BE2C (cell line): ENCODE results near the gene XRN2.

Experiments used
- DNase-seq: peaks from one replicate; pipeline ENCODE4 v3.0.0-alpha.2; 2020
- H3K27me3 ChIP-seq: fragments of 250-450 bp; sonication (Bioruptor Pico); 2 replicates; pipeline ENCODE4 v1.5.1; 2020; ENCODE audit warnings: mild to moderate bottlenecking
- H3K36me3 ChIP-seq: fragments of 250-450 bp; sonication (Bioruptor Pico); 2 replicates; pipeline ENCODE4 v1.5.1; 2020; ENCODE audit warnings: mild to moderate bottlenecking
- H3K4me1 ChIP-seq: fragments of 250-450 bp; sonication (Bioruptor Pico); 2 replicates; pipeline ENCODE4 v1.5.1; 2020
- H3K4me3 ChIP-seq: 2 replicates; pipeline ENCODE4 v1.5.1; 2011; ENCODE audit warnings: low read depth, low read length
- H3K9me3 ChIP-seq: fragments of 250-450 bp; sonication (Bioruptor Pico); 2 replicates; pipeline ENCODE4 v1.5.1; 2020
- TF ChIP-seq, protein P1 (sequence below): IDR thresholded peaks from 2 replicates; pipeline ENCODE4 v1.5.1; 2012; ENCODE audit warnings: mild to moderate bottlenecking, low read depth, low read length

Gene XRN2

DNA sequence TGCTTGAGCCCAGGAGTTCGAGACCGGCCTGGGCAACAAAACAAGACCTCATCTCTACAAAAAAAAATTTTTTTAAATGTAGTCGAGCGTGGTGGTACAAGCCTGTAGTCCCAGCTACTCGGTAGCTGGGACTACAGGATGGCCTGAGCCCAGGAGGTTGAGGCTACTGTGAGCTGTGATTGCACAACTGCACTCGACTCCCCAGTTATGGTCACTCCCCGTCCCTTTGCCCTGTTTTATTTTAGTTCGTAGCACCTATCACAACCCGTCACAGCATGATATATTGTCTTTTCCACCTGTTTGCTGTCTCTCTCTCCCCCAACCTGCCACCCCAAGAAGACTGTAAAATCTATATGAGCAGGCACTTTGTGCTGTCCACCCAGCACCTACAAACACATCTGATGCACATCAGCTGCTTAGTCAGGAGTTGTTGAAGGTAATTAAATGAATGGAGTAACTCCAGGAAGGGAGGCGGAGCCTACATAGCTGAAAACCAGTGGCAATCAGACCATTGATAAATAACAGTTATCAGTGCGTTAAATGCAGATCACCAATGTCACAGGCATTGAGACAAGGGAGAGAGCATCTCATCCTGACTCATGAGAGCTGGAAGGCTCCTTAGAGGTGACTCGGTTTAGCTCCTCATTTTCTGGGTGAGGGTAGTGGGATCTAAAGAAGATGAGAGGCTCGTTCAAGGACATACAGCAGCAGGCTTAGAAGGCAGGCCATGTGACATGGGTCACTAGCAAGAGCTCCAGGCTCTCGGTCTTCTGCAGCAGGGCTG lies 14.4 kb upstream of the XRN2 start:
- Histone ChIP-seq H3K36me3 (no peaks in the 10 kb centered on the region), H3K27me3 (no peaks in the 10 kb centered on the region), H3K4me3 (no peak overlapping the region), H3K4me1 (no peaks in the 10 kb centered on the region), H3K9me3 (no peaks in the 10 kb centered on the region)
- no peak for DNase-seq
- TF ChIP-seq, protein P1, sequence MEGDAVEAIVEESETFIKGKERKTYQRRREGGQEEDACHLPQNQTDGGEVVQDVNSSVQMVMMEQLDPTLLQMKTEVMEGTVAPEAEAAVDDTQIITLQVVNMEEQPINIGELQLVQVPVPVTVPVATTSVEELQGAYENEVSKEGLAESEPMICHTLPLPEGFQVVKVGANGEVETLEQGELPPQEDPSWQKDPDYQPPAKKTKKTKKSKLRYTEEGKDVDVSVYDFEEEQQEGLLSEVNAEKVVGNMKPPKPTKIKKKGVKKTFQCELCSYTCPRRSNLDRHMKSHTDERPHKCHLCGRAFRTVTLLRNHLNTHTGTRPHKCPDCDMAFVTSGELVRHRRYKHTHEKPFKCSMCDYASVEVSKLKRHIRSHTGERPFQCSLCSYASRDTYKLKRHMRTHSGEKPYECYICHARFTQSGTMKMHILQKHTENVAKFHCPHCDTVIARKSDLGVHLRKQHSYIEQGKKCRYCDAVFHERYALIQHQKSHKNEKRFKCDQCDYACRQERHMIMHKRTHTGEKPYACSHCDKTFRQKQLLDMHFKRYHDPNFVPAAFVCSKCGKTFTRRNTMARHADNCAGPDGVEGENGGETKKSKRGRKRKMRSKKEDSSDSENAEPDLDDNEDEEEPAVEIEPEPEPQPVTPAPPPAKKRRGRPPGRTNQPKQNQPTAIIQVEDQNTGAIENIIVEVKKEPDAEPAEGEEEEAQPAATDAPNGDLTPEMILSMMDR: no peak

DNA sequence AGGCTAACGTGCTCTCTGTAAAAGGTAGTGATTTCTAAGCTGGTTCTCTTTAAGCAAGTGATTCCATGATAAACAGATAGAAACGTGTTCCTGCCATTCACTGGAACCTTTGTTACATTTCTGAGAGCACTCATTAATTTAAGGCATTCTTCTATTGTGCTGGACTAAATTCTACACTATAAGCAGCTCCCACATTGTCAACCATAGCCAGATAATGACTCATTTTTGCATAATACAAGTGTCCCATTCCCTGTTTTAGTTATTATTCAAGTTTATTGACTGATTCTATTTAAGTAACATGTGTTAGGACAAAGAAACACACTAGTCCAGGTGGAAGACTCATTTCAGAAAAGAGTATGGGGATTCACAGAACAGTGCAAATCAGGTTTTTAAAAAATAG lies 13.5 kb upstream of the XRN2 start:
- TF ChIP-seq, protein P1: no peak
- Histone ChIP-seq H3K4me3 (no peak overlapping the region), H3K4me1 (no peaks in the 10 kb centered on the region), H3K27me3 (no peaks in the 10 kb centered on the region), H3K36me3 (no peaks in the 10 kb centered on the region), H3K9me3 (no peaks in the 10 kb centered on the region)
- no peak for DNase-seq

DNA sequence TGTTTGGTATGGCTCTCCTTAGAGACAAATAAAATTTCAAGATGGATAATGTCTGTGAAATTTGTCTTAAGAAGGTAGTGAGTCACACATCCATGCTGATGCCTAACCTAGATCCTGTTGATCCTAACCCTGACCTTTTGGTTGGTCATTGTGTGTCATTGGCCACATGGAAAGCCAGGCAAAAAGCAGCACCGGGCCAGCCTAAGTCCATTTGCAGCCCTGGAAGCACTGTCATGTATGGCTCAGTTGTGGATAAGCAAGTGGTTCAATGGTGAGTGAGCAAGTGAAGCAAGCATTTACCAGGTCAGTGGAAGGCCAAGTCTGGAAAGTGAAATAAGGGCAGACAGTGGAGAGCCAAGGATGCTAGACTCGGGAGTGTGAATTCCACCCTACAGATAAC lies 12.1 kb upstream of the XRN2 start:
- Histone ChIP-seq H3K36me3 (no peaks in the 10 kb centered on the region), H3K4me1 (no peaks in the 10 kb centered on the region), H3K27me3 (peaks cover 2% of the 10 kb centered on the region; the same call in 1 of the 2 replicates), H3K9me3 (no peaks in the 10 kb centered on the region; the same call in 1 of the 2 replicates), H3K4me3 (no peak overlapping the region)
- DNase-seq: no peak
- TF ChIP-seq, protein P1: no peak

DNA sequence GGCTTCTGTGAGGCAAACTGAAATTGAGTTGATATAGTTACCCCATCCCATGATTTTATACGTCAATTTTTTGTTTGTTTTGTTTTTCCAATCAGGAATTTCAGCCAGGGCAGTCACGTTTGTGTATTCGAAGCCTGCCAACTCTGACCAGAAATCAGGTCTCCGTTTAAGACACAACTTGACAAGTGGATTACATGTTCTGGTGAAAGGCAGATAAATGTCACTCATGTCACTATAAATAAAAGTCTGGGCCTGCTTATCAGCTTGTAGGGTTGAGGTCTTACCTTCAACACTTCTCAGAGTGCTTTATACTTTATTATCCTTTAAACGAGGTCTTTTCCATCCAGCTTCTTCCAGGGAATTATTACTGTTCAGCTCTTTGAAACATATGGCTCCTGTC lies 8.4 kb upstream of the XRN2 start:
- no peaks in the 10 kb centered on the region for H3K36me3 ChIP-seq
- H3K9me3 ChIP-seq: no peaks in the 10 kb centered on the region; the same call in 1 of the 2 replicates
- DNase-seq: no peak
- H3K27me3 ChIP-seq: peaks cover 9% of the 10 kb centered on the region
- TF ChIP-seq, protein P1: no peak
- H3K4me3 ChIP-seq: no peak overlapping the region
- H3K4me1 ChIP-seq: no peaks in the 10 kb centered on the region

DNA sequence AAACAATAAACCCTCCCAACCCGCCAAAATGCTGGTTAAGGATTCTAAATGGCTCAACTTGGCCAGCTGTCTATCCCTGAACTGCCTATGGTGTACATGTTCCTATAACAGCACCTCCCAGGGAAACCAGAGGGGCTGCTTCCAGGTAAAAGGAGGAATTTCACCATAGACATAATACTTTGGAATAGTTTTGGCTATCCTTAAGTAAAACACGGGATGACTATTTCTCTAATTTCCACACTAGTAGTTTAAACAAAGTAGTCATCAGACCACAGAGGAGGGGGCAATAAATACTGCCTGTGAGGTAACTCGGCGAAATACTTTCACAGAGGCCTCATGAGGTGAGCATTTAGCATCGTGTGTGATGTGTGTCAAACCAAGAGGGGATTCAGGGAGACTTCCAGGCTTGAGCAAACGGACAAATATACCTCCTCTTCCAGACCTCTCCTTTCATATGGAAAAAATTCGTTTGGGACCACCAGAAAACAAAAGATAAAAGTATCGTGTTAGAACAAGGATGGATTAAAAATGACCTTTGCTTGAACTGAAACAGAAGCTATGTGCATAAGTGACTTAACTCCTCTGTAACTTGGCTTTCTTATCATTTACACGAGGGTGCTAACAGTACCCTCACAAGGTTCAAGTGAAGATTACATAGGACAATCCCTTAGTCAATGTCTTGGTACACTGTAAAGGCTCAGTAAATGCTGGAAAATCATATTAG lies 1.0 kb upstream of the XRN2 start:
- Histone ChIP-seq H3K4me1 (no peaks in the 10 kb centered on the region), H3K4me3 (peak overlapping the region; percentile 87), H3K27me3 (peaks cover 3% of the 10 kb centered on the region; the same call in 1 of the 2 replicates), H3K36me3 (no peaks in the 10 kb centered on the region), H3K9me3 (no peaks in the 10 kb centered on the region)
- TF ChIP-seq, protein P1: no peak
- no peak for DNase-seq

DNA sequence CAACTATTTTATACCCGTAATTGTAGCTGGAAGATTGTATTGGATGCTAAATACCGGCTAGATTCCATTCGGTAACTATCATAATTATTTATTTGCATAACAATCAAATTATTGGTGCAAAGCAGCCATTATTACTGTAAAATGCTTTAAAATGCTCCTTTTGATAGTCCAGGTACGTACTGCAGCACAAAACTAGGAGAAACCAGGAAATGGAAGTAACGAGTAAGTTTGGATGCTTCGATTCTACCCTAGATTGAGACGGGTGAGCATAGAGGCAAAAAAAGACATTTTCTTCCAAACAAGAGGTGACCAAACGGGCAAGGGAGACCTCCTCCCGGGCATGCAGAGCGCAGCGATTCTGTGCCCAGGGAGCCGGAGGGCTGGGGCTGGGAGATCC lies 469 bp upstream of the XRN2 start:
- Histone ChIP-seq H3K4me3 (peak overlapping the region; percentile 87), H3K36me3 (no peaks in the 10 kb centered on the region), H3K9me3 (no peaks in the 10 kb centered on the region), H3K4me1 (no peaks in the 10 kb centered on the region), H3K27me3 (peaks cover 3% of the 10 kb centered on the region; the same call in 1 of the 2 replicates)
- TF ChIP-seq, protein P1: no peak
- DNase-seq: no peak
